GM18517 (cell line): Measurements from ENCODE around the gene TRIM4.
"Not testable (repeated sequence)": the region's sequence is repeated elsewhere in the genome, so short reads cannot be mapped to it uniquely, and the experiment has no call there.

Experiments used
- ATAC-seq: cut with Tn5 transposase; IDR thresholded peaks from one replicate; pipeline ENCODE4 v1.9.1; 2021; ENCODE audit warnings: mild to moderate bottlenecking, moderate library complexity; ENCODE audit not compliant: unreplicated experiment

The TRIM4 gene

DNA sequence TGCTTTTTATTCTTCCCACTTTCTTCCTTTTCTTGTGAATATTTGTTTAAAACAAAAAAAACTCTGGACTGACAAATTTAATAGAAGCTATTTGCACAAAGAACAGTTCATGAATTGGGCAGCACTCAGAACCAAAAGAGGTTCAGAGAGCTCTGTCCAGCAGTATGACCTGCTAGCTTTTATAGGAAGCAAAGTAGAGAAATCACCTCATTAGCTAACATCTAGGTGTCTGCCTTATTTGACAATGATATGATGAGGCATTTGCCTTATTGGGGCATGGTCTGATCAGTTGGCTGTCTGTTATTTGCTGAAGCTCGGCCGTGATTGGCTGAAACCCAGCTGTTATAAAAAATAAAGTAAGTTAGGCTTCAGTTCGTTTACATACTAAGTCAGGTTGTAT is 819 bp upstream of the TRIM4 start:
- no peak for ATAC-seq

DNA sequence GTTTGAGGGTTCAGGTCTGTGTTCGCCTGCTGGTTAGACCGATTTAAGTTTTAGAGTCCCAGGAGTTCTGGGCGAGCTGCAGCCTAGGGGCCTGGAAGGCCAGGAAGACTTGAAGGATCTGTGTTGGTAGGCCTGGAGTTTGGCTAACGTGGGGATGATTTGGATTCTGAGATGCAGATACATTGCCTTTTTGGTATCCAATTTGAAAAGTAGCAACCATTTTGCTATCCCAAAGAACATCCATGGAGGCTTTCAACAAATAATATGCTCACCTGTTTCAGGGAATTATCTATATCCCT is 433 bp upstream of the TRIM4 start:
- no peak for ATAC-seq

DNA sequence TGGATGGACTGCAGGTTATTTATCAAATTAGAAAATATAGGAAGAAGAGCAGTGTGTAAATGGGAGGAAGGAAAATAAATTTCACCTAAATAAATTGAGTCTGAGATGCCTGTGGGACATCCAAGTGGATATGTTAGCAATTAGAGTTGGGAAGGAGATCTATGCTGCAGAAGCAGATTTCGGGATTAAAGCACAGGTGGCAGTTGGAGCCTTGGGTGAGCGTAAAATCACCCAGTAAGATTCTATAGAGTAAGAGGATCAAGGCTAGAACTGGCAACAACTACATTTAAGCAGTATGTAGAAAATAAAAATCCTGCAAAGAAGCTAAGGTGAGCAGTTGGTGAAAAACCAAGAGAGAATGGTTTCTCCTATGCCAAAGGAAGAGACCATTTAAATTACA is 8.4 kb downstream of the TRIM4 start:
- no peak for ATAC-seq

DNA sequence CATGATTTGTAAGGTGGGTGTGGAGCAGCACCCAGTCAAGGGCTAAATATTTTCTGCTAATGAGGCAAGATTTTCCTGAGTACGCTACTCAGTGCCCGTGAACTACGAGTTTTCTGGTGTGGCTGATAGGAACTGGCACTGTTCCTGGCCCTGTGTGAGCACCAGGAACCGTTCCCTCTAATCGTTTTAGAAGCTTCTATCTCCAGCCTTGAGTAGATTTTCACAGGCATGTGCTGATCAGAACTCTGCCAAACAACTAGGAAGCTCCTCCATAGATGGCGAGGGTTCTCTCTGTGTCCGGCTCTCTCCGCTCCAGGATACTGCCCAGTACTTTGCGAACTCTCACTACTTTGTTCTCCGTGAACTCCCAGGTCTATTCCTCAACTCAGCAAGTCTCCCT is 17.7 kb downstream of the TRIM4 start:
- ATAC-seq = no peak

DNA sequence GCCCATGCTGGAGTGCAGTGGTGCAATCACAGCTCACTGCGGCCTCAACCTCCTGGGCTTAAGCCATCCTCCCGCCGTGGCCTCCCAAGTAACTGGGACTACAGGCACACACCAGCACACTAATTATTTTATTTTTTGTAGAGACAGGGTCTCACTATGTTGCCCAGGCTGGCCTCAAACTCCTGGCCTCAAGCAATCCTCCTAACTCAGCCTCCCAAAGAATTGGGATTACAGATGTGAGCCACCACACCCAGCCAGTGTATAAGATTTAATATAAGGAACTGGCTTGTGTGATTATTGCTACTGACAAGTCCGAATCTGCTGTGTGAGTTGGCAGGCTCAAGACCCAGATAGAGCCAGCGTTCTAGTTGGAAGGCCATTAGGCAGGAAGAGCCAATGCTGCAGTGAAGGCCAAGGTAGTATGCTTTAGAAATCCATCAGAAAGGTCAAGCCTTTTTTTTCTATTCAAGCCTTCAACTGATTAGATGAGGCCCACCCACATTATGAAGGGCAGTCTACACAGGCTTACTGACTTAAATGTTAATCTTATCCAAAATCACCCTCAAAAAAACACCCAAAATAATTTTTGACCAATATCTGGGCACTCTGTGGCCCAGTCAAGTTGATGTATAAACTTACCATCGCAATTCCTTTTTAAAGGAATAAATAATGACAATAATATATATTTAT is 19.4 kb downstream of the TRIM4 start:
- ATAC-seq = no peak

DNA sequence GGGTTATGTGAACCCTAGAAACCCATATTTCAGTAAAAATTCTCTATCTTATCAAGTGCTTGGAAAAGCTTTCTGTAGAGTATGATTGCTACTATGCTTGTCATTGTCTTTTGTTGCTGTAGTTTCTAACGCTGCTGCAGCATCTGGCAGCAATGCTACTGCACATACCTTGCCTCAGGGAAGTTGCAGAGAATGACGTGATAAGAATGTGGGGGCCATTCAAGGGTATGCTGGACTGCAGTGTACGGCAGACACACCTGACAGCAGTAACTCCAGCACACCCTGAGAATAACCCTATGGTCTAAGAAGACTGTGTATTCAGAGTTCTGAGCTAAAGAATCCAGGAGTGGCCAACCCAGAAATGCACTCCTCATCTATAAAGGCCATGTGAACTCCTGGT is 20.5 kb downstream of the TRIM4 start:
- ATAC-seq = no peak

DNA sequence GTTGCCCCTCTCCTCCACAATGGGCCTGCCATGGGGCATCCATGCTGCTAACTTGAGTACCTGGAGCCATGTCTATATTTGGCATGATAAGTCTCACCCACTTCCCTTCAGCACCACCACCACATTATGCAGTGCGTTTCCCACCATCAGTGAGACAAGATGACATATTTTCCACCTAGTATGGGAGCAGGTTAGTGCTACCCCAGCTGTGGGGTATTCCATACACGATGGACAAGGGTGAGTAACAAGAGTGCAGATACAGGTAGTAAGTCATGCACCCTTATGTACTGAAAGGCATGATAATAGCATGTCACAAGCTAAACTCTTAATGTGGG is 21.3 kb downstream of the TRIM4 start:
- ATAC-seq = no peak

DNA sequence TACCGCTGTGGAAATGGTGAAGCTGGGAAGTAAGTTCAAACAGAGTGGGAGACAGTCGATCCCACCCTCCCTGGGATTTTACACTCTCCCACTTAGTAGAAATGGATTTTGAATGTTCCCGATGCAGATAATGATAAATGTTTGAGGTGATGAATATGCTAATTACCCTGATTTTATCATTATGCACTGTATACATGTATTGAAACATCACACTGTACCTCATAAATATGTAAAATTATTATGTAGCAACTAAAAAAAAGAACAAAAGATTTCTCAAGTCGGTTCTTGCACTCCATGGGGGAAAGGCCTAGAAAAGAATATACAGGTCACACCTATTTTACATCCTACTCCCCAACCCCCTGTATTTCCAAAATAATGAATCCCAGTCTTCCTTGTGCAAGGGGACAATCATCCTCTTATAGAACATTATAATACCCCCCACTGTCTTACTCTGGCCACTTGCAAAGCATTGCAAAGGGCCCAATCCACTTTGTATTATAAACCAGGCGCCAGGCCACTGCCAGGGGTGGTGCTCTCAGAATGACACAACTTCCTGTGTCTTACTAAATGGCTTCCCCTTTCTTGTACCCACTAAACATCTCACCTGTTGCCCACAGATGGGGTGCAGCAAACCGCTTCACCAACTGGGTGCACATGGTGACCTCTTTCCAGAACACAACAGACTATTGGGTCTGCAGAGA is 21.9 kb downstream of the TRIM4 start:
- no peak for ATAC-seq

DNA sequence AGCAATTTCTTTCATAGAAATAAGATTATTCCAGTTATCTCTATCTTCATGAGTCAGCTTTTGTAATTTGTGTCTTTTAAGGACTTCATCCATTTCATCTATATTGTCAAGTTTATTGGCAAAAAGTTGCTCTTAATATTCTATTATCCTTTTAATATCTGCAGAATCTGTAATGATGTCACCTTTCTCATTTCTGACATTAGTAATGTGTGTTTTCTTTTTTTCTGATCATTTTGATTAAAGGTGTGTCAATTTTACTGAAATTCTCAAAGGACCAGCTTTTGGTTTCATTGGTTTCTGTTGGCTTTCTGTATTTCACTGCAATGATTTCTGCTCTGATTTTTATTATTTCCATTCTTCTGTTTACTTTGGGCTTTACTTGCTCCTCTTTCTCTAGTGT is 24.6 kb downstream of the TRIM4 start:
- ATAC-seq = no peak

DNA sequence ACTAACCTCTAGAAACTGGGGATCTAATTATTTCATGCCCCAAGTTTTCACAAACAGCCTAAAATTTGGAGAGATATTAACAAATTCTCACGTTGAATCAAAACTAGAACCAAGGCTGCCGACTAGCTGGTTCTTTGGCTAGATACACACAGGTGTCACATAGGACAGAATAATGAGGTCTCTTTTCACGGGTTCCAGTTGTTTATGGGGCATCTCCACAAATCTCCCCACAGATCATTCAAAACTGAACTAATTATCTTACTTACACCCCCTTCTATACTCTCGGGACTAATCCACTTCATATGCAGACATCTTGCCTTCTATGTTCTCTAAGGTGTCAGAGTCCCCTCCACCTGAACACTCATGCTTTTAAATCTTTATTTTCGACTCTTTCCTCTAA is 26.1 kb downstream of the TRIM4 start:
- ATAC-seq = no peak

DNA sequence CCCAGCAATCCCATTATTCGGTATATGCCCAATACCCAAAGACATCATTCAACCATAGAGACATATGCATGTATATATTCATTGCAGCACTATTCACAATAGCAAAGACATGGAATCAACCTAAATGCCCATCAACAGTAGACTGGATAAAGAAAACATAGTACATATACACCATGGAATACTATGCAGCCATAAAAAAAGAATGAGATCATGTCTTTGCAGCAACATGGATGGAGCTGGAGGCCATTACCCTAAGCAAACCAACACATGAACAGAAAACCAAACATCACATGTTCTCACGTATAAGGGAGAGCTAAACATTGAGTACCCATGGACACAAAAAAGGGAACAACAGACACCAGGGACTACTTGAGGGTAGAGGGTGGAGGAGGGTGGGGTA is 29.0 kb downstream of the TRIM4 start:
- ATAC-seq = not testable (repeated sequence)

DNA sequence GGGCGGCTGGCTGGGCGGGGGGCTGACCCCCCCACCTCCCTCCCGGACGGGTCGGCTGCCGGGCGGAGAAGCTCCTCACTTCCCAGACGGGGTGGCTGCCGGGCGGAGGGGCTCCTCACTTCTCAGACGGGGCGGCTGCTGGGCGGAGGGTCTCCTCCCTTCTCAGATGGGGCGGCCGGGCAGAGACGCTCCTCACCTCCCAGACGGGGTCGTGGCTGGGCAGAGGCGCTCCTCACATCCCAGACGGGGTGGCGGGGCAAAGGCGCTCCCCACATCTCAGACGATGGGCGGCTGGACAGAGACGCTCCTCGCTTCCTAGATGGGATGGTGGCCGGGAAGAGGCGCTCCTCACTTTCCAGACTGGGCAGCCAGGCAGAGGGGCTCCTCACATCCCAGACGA is 31.0 kb downstream of the TRIM4 start:
- ATAC-seq = not testable (repeated sequence)

DNA sequence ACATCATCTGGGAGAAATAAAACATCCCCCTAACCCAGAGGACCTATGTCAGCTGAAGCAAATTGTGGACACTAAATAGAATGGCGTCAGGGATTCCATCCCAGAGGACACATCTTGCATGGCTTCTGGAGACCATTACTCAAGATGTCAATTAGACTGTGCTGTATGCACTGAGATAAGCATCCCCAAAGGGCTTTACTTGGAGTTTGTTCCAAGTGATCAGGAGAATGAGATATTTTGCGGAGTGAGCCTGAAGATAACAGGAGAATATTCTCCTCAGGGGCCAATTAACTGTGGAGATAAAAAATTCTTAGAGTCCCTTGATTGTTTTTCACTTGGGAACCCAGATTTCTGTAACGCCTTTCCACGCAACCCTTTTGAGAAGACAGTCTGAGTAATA is 38.0 kb downstream of the TRIM4 start:
- ATAC-seq = no peak

DNA sequence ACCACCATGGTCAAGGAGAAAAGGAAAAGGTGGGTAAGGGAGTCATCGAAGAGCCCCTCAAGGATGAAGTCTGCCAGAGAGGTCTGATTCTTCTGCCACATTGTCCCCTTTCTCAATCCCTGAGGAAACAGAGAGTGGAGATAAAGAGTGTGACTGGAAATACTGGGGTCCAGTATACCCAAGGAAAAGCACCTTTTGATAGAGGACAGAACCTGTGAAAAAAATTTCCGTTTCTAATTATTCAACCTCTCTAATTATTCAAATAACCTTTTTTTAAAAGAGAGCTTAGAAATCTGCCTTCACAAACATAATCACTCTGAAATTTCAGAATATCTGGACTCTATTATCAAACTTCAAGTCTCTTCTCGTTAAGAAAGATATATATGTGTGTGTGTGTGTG is 42.4 kb downstream of the TRIM4 start, which contains the start of gene OR2AE1:
Gene OR2AE1 (minus strand): TSS at position 101 of the 400 bp plus-strand sequence. CDS start 0 bp downstream, at position 101.
- no peak for ATAC-seq

DNA sequence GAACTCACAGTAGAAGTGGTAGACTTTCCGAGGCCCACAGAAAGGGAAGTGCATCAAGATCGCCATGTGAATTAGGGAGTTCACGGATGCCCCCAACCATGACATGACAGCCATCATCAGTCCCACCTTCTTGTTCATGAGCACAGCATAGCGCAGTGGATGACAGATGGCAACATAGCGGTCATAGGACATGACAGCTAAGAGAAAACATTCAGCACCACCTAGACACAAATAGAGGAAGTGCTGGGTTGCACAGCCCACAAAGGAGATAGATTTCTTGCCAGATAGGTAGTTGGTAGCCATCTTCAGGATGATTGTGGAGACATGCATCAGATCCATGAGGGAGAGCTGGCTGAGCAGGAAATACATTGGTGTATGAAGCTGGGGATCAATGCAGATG is 42.8 kb downstream of the TRIM4 start:
- no peak for ATAC-seq

DNA sequence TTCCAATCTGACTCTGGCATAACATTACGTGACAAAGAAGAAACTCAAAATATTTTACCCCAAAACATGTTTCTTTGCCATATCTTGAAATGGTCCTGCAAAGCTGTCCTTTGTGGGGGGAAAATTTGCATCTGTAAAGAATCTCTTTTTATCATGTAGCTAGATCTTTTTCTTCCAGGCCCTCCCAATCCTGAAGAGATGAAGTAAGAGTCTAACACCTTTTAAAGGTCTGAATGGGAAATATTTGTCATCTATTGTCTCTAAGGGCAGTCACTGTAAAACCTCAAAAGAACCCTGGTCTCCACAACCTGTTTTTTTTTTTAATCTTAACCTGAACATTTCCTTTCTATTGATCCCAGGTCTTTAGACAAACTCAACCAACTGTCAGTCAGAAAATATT is 51.1 kb downstream of the TRIM4 start:
- ATAC-seq = no peak

DNA sequence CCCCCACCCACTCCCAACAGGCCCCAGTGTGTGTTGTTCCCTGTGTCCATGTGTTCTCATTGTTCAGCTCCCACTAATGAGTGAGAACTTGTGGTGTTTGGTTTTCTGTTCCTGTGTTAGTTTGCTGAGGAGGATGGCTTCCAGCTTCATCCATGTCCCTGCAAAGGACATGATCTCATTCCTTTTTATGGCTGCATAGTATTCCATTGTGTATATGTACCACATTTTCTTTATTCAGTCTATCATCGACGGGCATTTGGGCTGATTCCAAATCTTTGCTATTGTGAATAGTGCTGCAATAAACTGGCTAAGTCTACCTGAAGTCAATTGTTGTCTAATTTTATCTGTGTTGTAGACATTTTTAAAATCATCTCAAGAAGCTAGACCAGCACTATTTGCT is 51.9 kb downstream of the TRIM4 start:
- ATAC-seq = not testable (repeated sequence)

DNA sequence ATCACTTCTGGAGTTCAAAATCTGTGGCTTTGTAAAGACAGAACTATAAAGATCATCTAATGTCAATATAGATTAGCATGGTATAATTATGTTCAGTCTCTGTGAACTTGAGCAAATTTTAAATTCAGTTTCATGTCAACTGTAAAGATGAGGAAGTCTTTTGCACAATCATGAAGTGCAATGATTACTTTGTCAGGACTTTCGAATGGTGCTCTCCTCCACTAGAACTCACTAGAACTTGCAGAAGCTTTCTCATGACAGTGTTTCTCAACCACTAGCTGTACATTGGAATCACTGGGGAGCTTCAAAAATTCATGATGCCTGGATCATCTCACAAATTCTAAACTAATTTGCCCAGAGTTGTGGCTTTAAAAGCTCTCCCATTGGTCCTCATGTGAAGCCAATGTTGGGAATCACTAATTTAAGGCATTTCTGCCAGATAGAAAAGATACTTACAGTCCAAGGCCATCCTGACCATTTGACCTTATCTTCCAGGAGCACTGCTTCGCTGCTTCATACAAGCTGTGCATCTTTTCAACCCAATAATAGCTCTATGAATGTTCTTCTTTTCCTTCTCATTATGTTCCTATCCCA is 55.4 kb downstream of the TRIM4 start:
- ATAC-seq = no peak

DNA sequence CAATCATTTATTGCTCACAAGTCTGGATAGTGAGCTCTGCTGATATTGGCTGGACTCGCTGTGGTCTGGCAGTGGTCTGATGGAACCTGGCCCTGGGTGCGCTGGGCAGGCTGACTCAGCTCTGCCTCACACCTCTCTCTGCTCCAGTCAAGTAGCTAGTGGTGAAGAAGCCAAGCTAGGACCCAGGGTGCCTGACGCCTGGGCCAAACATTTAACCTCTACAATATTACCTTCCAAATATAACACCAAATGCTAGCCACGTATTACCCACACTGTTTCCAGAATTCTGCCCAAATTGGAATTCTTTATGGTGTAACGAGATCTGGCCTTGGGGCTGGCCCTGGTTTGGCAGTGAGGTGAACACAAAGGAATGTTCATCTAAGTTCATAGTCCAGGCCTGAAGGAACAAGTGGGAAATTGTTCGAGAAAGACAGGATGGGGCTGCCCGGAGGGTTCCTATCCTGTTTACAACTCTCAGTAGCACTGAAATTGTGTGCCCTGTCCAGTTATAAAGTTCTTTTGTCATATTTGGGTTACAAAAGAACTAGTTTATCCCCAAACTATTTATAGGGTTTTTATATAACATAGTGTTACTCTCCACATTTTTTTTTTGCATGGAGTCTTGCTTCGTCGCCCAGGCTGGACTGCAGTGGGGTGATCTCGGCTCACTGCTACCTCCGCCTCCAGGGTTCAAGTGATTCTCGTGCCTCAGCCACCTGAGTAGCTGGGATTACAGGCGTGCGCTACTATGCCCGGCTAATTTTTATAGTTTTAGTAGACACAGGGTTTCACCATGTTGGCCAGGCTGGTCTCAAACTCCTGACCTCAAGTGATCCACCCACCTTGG is 58.8 kb downstream of the TRIM4 start:
- ATAC-seq = no peak

DNA sequence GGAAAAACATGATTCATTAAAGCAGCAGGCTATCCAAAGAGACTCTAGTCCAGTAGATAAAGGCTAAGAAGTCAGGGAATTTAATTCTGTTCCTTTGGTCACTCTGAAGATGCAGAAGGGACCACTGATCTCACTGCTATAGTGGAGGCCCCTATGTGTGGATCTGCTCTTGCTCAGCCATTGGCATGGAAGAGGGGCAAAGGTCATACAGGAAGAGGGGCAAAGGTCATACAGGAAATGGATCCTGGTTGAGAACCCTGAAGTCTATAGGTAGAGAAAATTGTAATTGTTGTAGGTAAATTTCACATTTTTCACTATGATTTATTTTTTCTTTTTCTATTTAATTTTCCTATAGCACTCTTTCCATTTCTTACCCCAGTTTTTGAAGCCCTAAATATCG is 64.1 kb downstream of the TRIM4 start:
- ATAC-seq = no peak

DNA sequence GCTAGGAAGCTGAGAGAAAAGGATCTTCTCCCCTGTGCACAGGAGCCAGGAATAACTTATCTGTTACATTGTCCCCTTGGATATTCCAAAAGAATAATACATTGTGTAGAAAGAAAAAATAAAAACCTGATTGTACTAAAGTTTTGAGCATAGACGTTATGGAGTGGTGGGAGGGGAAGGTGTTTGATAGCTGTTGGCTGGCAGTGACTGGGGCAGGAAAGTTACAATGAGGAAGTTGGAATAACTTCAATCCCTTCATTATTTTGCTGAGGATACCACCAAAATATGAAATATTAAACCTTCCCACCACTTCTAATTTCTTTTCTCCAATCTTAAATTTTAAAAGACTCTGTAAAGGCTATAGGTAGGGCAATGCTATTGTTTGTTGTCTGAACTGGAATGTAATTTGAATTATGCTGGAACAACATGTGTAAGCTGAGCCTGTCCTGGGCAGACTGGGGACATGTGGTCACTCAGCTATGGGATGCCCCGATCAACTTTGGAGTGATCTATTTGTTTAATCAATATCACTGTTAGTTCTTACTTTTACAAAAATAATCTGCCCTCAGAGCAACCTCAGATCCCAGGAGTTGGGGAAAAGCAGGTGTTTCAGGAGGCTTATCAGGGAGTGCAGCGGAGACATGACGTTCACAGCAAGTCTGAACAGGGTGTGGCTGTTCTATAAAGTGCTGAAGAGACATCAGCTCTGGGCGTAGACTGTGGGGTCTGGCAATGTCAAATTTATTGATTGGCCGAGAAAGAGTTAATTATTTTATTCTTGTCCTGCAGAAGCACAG is 70.7 kb downstream of the TRIM4 start:
- no peak for ATAC-seq
